ENCODE measurements around the gene CYP19A1.

CYP19A1 gene

DNA sequence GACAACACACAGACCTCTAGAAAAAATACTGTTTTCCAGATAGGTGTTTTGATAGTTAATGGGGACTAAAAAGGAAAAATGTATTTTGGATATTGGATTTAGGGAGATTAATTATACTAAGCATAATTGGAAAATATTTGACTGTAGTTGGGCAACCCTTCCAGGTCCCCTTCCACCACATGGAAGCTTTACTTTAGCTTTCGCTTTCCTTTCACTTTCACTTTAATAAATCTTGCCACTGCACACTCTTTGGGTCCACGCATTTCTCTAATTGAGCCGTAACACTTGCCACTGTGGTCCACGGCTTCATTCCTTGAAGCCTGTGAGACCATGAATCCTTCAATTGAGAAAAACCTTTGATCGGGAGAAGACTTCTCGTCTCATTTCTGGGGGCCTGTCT is 18.6 kb upstream of the CYP19A1 start:
- no peak for DNase-seq

DNA sequence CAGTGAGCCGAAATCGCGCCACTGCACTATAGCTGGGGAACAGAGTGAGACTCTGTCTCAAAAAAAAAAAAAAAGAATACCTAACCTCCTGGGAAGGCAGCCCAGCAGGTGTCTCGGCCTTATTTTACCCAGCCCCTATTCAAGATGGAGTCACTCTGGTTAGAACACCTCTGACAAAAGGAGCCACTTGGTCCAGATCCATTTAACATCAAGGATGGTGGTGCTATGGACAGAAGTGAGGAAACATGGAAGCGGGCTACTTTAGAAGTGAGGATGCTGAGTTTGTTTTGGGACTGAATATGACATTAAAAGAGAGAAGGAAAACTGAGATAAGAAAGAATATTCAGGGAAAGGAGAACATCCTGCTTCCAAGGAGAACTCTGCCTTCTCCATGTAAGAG is 17.8 kb upstream of the CYP19A1 start:
- DNase-seq = no peak

DNA sequence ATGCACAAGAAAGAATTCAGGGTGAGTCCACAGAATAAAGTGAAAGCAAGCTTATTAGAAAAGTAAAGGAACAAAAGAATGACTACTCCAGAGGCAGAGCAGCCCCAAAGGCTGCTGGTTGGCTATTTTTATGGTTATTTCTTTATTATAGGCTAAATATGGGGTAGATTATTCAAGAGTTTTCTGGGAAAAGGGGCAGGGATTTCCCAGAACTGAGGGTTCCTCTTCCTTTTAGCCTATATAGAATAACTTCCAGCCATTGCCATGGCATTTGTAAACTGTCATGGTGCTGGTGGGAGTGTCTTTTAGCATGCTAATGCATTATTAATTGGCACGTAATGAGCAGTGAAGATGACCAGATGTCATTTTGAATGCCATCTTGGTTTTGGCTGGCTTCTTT is 16.7 kb upstream of the CYP19A1 start:
- no peak for DNase-seq

DNA sequence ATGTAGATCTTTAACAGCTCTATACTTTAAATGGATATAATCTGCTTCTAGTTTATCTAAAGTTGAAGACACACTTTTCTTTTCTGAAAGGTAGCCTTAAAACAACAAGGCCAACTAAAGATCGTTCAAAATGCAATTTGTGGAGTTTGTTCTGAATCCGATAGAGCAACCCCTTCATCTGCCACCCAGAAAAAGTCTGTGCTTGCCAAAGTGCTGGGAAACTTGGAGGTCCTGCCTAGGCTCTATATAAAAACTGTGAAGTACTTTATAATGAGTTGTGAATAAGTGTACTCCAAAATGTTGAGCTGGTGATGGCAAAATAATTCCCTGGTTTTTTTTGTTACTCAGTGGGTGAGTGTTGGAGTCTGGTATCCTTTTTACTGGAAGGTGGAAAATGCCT is 15.6 kb upstream of the CYP19A1 start:
- no peak for DNase-seq

DNA sequence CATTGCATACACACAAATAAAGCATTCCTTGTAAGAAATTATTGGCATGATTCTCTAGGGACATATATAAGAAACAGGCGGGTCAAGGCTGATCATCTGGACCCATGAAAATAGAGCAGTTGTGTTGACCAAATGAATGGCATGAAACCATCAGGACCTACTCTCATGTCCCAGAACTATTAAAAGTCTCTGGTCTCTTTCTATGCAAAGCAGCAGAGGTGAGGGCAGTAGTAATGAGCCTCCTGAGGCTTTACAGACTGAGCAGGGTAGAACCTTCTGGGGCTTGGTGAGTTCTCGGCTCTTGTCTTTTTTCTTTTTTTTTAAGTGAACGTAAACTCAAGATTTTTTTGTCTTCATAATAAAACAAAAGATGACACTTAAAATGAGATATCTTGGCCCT is 12.3 kb upstream of the CYP19A1 start:
- DNase-seq = no peak

DNA sequence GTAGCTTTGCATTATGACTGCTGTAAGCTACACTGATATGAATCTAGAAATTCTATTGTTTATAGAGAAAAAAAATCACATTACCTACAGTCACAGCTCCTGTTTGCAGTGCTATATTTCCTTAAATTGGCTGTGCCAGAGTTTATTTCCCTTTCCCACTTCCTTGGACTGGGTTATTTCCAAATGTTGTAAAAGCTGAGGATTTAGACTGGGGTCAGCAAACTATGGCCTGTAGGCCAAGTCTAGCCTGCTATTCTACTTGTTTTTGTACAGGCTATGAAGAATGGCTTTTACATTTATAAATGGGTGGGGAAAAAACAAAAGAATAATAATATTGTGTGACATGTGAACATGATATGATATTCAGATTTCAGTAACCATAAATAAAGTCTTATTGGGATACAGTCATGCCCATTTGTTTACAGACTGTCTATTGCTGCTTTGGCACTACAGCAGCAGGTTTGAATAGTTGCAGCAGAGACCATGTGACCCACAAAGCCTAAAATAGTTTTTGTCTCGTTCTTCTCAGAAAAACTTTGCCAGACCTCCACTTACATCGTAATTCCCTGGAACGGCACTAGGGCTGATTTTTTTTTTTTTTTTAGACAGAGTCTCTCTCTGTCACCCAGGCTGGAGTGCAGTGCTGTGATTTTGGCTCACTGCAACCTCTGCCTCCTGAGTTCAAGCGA is 10.9 kb upstream of the CYP19A1 start:
- DNase-seq = no peak

DNA sequence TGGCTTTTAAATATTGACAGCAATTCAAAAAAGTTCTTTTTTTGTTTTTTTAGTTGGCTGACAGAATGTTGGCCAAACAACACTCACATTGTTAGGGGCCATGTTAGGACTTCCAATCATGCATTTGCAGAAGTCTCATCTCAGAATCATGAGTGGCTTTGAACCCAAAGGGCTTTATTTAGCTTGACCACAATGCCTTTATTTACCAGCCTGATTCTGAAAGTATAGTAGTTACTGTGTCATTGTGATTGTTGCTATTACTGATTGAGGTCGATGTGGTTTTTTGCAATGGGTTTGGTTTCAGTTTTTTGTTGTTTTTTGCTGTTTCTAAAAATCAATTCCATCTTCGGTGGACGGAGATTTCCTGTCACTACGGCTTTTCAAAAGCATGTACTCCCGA is 10.3 kb upstream of the CYP19A1 start:
- DNase-seq = no peak

DNA sequence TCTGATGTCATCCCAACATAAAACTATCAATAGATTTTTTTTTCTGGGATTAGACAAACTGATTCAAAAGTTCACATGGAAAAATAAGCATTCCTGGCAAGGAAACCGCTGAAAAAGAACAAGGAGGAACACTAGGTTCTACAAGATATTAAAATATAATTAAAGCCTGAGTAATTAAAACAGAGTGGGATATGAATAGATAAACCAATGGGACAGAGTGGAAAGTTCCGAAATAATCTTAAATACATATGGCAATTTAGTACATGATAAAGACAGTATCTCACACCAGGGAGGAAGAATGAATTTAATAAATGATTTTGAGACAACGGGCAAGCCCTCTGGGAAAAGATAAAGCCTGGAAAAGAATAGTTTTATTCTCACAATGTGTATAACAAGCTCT is 7.7 kb upstream of the CYP19A1 start:
- DNase-seq = no peak

DNA sequence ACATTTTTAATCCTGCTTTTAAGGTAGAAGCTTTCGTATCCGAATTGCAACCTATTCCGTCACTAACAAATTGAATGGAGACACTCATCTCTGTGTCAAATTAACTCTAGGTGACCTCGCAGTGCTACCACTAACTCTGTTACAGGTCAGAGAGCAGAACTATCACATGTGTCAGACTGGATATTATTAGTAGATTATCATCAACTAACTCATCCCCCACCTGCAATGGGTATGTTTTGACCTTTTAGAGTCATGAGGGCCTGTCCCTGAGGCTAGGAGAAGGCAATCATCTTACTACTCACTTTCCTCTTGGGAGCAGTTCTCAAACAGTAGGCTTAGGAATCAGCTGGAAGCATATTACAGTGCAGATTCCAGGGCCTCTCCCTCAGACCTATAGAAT is 5.1 kb upstream of the CYP19A1 start:
- DNase-seq = no peak

DNA sequence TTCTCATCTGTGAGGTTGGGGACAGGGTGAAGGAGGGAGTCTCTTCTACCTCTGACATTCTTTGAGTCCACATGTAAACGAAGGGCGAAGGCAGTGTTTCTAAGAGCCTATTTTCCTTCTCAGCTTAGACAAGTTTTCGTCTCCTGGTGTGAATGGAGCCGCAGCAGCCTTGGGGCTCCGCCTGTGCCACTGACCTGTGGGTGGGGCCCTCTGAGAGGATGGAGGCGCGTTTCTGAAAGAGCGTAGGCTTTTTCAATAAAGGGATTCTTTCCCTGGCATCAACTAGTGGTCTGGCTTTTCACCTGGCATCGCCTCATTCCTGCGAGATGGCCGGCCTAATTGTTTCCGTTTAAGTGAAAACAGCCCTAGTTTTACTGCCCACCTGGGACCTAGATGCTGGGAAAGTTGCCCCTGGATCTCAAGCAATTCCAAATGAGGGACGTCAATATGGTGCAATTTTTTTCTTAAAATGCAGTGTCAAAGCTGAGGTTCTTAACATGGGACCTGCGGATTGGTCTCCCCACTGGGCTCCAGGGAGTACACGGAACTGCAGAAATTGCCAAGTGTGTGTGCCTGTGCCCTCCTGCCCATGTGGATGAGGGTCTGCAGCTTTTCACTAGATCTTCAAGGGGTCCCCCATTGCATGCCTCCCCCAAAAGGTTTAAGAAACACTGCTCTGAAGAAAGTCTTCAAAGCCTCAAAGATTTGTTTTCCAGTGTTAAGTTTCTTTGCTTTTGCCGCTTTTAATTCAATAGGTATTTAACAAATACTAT is 4.0 kb upstream of the CYP19A1 start:
- DNase-seq = no peak

DNA sequence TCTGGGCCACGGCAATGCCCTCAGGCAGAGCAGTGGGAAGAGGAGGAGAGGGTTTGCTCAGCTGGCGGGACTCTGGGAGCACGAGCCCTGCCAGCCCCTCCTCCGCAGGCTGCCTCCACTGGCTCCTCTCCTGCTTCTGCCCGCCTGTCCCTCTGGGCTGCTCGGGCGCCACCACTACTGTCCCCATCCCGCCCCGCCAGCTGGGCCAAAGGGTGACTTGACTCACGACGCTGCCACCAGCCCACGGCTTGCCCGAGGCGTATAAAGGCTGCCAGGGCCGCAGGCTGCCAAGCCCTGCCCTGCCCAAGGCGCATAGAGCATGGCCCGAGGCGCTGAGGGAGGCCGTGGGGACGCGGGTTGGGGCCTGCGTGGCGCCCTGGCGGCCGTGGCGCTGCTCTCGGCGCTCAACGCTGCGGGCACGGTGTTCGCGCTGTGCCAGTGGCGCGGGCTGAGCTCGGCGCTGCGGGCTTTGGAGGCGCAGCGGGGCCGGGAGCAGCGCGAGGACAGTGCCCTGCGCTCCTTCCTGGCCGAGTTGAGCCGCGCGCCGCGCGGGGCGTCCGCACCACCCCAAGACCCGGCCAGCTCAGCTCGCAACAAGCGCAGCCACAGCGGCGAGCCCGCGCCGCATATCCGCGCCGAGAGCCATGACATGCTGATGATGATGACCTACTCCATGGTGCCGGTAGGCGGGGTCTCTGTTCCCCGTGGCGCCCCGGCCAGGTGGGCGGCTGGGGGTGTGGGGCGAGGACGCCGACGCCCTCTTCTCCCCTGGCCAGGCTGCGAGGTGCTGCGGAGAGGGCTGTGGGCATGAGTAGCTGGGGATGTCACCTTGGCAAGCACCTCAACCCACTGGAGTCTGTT is 3.2 kb upstream of the CYP19A1 start, which contains the start of gene GLDN:
Gene GLDN (plus strand): TSS at position 290 of the 861 bp plus-strand sequence. CDS start 30 bp downstream, at position 320.
- peak; percentile 33 for DNase-seq

DNA sequence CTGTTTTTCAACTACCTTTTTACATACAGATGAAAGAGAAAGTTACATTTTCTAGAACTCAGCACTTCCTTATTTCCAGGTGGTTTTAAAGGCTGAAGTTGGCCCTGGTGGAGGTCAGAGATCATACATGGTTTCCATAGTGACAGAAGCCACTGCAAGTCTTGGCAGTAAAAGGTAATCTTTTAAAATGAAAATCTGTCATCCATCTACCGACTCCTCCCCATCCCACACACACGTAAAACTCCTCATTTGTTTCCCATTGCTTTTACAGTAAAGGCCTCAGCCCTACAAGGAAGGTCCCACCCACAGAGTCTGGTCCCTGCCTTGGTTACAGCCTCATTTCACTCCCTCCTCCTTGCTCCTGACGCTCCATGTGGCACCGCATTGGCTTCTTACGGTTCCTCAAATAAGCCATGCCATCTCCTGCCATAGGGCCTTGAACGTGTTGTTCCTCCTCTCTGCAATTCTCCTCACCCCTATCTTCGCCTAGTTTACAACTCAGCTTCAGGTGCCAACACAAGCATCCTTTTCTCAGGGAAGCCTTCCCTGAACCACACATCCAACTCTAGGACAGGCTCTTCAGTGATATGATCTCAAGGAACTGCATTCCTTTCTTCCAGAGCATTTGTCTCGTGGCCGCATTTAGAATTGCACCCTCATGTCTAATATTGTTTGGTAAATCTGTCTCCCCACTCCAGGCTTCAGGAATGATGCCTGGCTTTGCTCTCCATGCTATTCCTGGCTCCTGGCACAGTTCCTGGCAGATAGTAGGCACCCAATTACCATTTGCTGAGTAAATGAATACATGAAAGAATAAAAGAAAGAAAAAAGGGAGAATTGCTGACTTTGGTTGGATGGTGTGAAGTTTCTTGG is 2.6 kb downstream of the CYP19A1 start:
- no peak for DNase-seq

DNA sequence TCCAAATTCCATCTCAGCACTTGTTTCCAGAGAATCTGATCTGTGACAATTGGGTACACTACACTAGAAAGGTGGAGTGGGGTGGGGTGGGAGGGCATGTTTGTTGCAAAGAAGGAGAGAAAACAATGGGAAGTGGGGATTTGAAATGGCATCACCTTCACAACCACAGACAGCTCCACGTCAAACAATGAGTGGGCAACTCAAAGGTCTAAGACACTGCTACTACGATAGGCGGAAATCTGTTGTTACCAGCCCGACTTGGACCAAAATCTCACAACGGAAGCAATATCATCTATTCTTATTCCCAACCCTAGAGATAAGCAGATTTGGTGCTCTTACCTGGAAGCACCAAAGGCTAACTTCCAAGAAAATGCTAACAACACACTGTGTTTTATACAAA is 3.3 kb downstream of the CYP19A1 start:
- no peak for DNase-seq

DNA sequence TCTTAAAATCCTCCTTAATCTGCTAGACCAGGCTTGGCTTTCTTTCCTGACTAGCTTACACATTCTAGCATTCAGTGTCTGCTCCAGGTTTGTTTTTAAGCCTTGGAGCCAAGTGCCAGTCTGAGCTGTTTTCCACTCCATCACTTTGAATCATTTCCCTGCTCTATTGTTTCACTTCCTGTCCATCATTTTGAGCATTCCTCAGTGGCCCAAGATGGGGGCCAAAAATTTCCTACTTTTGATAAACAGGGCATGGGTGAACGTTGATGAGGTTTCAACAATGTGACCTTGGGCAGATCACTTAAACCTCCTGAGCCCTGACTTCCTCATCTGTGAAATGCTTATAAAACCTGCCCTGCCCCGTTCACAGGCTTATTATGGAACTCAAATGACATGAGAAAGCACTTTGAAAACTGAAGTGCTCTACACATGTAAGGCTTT is 4.4 kb downstream of the CYP19A1 start:
- peak; percentile 57 for DNase-seq

DNA sequence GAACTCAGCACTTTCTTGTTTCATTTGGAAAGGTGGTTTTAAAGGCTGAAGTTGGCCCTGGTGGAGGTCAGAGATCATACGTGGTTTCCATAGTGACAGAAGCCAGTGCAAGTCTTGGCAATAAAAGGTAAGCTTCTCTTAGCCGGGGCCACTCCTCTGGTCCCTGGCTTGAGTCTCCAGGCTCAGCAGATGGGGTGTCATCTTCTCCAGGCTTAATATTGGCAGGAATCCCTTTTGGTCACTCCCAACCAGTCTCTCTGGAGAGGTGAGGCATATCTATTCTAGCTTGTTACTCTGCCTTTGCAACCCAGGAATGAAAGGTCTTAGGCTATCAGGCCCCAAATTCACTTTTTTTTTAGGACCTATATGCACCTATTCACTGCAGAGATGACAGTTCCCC is 4.8 kb downstream of the CYP19A1 start:
- DNase-seq = peak; percentile 47

DNA sequence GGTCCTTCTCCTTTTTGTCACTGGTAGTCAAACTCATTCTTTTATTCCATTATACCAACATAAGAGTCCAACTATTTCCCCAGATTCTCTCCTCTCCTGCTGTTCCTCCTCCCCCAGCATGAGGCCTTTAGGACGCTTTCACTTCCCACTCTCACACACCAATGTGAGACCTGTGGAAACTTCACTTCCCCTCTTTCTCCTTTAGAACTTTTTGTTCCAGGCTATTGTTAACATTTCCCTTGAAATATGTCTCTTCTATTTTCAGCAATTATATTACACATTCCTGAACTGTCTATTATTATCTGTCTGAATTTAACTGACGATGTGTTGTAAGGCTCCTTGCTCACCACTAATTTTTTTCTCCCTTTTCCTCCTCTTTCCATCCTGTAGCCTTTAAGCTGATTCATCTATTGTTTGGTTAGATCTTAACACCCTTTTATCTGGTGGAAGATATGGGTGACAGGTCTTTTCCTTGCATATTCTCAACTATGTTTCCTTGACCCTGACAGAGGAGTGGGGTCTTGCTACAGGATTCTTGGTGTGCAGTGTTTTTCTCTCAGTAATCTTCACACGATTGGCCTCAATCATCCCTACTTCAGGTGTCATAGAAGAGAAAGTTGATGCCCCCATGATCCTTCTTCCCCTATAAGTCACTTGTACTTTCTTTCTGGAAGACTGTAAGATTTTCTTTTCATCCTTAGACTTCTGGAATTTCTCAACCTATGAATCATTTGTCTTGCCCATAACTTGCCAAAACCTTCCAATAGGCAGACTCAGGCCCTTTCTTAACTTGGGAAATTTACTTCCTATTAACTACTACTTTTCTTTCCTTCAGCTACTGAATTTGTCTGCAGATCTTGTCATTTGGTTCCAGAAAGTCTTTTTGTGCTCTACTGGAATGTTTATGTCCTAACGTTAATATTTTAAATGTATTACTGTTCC is 5.9 kb downstream of the CYP19A1 start:
- no peak for DNase-seq

DNA sequence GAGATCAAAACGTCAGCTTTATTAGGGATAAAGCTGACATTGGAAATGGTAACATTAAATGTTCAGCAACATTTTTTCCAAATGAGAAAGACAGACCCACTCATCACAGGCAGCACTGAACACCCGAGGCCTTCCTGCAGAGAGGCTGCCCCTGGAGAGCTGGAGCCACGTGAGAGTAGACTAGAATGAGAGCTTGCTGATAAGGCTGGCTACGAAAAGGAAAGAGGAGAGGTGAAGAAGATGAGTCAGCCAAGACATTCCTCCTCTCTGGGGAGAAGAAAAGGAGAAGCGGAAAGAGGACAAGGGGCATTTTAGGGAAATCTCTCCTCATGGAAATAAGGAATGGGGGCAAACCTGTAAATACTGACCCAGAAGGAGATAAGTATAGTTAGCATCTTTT is 7.3 kb downstream of the CYP19A1 start:
- DNase-seq = no peak

DNA sequence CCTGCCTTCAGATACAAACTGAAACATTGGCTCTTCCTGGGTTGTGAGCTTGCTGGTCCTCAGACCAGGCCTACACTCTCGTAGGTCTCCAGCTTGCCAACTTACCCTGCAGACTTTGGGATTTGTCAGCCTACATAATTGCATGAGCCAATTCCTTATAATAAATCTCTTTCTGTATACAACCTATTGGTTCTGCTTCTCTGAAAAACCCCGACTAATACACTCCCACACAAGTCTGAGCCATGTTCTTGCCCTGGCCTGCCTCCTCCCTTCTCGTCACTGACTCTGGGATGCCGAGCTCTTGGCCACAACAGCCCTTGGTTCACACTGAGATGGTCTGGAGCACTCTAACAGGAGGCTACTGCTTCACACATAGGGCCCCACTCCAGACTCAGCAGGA is 9.5 kb downstream of the CYP19A1 start:
- no peak for DNase-seq

DNA sequence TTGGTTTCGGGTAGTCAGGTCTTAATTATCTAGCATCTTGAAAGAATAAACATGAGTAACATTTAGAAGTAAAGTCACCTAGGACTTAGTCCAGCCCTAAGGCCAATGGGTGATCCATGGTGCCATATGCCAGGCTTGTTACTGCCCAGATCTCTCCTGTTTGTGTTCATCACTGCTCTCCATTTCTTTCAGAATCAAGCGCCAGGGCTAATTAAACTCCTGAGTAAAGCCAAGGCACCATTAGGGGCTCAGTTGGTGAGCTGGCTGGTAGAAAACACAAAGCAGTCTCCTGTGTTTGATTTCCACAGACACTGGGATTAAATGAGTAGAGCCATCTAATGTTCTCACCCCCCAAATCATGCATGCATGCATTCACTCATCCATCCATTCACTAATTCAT is 11.3 kb downstream of the CYP19A1 start:
- DNase-seq = no peak

DNA sequence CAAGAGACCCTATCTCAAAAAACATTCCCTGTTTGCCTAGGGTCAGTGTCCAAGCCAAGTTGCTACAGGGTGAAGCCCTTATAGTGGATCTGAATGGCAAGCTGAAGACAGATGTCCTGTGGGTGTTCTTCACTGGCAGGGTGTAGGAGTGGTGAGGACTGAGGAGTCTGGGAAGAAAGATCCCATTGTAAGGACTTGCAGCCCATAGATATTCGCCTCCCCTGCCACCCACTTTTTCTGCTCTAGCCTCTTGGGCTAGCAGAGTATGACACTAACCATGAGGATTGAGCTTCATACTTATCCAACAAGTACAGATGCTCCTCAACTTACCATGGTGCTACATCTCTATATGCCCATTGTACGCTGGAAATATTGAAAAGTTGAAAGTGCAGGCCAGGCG is 13.2 kb downstream of the CYP19A1 start:
- DNase-seq = no peak

DNA sequence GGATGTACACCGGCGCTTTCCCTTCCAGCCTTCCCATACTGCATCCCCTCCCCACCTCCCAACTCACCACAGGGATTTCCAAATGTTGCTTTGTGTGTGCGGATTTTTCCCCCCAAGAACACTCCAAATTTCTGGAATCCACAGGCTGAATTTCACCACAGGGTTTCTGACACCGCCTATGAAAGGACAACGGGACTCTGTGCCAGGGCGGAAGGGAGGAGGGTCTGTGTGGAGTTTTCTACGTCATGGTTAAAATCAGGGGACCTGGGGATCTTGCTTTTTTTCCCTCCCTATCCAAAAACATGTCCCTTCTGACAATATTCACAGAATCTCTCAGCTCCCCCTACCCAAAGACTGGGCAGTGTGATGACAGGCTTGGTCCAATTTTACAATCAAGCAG is 14.6 kb downstream of the CYP19A1 start:
- DNase-seq = no peak
